Smooth muscle cell (in vitro differentiated cells): ENCODE data around the gene ORMDL2. TPM values are rescaled to one million over a fixed set of nuclear protein-coding genes. Genes with fewer than 3 reads are reported as not detected.

Experiments
- DNase-seq: peaks from one replicate; lab custom pipeline; 2025; ENCODE audit not compliant: unreplicated experiment; lab: John Stamatoyannopoulos, UW
- H2AFZ ChIP-seq: fragments of 200-600 bp; sonication (generic); 2 replicates; pipeline ENCODE4 v1.6.0; 2016; ENCODE audit warnings: antibody characterized with exemption, low read depth, mild to moderate bottlenecking
- H3F3A ChIP-seq: fragments of 200-600 bp; sonication (generic); 2 replicates; pipeline ENCODE4 v1.6.0; 2017; ENCODE audit warnings: antibody characterized with exemption, low read depth
- H3K27ac ChIP-seq: fragments of 200-600 bp; sonication (generic); 2 replicates; pipeline ENCODE4 v1.5.1; 2016; ENCODE audit warnings: low read depth, mild to moderate bottlenecking
- H3K27me3 ChIP-seq: fragments of 200-600 bp; sonication (generic); 2 replicates; pipeline ENCODE4 v1.6.1; 2016; ENCODE audit warnings: low read depth, mild to moderate bottlenecking
- H3K36me3 ChIP-seq: fragments of 200-600 bp; sonication (generic); 2 replicates; pipeline ENCODE4 v1.5.1; 2016; ENCODE audit warnings: low read depth
- H3K4me1 ChIP-seq: fragments of 200-600 bp; sonication (generic); 2 replicates; pipeline ENCODE4 v1.5.1; 2016; ENCODE audit warnings: low read depth
- H3K4me2 ChIP-seq: fragments of 200-600 bp; sonication (generic); 2 replicates; pipeline ENCODE4 v1.6.0; 2016; ENCODE audit warnings: mild to moderate bottlenecking
- H3K4me3 ChIP-seq: fragments of 200-600 bp; sonication (generic); 2 replicates; pipeline ENCODE4 v1.5.1; 2016; ENCODE audit warnings: mild to moderate bottlenecking
- H3K79me2 ChIP-seq: fragments of 200-600 bp; sonication (generic); 2 replicates; pipeline ENCODE4 v1.6.0; 2016; ENCODE audit warnings: low read depth, mild to moderate bottlenecking
- H3K9ac ChIP-seq: fragments of 200-600 bp; sonication (generic); 2 replicates; pipeline ENCODE4 v1.6.0; 2016; ENCODE audit warnings: low read depth
- H3K9me3 ChIP-seq: fragments of 200-600 bp; sonication (generic); replicated peaks from 2 replicates; pipeline ENCODE4 v1.5.1; 2016; ENCODE audit warnings: low read depth
- H4K20me1 ChIP-seq: fragments of 200-600 bp; sonication (generic); 2 replicates; pipeline ENCODE4 v1.6.0; 2016; ENCODE audit warnings: low read depth
- CTCF ChIP-seq: fragments of 200-600 bp; sonication (generic); IDR thresholded peaks from 2 replicates; pipeline ENCODE4 v1.5.1; 2017; ENCODE audit warnings: borderline replicate concordance, mild to moderate bottlenecking, antibody characterized with exemption; ENCODE audit not compliant: insufficient read depth, poor library complexity, severe bottlenecking
- WGBS: methylation state at CpG from one replicate; pipeline ENCODE4 v1.1.7; 2016; ENCODE audit warnings: low lambda C conversion rate; 5-methylcytosine and 5-hydroxymethylcytosine counted together
- polyA plus RNA-seq: library from polyadenylated mRNA; unstranded; fragments of >200 nt; fragmentation: Nextera tagmentation; extraction: Ambion mirVana; gene quantifications from 2 replicates; pipeline ENCODE4 v1.2.1, GENCODE V29; 2016
- total RNA-seq: library from RNA; depleted of rRNA; stranded (reverse); fragments of >200 nt; gene quantifications from 2 replicates; pipeline ENCODE4 v1.2.3, GENCODE V29; 2014

ORMDL2 gene
- total and polyA plus RNA-seq, 2 experiments from 2014 or later = 32.5 to 79.5 TPM

GRCh38 chr12:55795950-55796349 lies 21.9 kb upstream of the ORMDL2 start:
- TF ChIP-seq CTCF = no peak
- Histone ChIP-seq H2AFZ (no peak overlapping the region), H3K9me3 (no peaks in the 10 kb centered on the region), H3K4me1 (no peaks in the 10 kb centered on the region), H3K27me3 (no peaks in the 10 kb centered on the region), H3K27ac (no peak overlapping the region), H3K9ac (no peak overlapping the region), H3K79me2 (peaks cover 76% of the 10 kb centered on the region), H3K4me2 (no peak overlapping the region), H4K20me1 (peaks cover 53% of the 10 kb centered on the region), H3K4me3 (no peak overlapping the region), H3K36me3 (peaks cover 42% of the 10 kb centered on the region), H3F3A (no peaks in the 10 kb centered on the region)
- no peak for DNase-seq

- DNase-seq = no peak
- 58% methylated on average over 5 of the region's 5 CpGs for WGBS
- H3K27ac ChIP-seq = no peak overlapping the region
- no peak overlapping the region for H3K4me2 ChIP-seq
- H3F3A ChIP-seq = no peaks in the 10 kb centered on the region
- H3K9me3 ChIP-seq = no peaks in the 10 kb centered on the region
- peaks cover 77% of the 10 kb centered on the region for H3K79me2 ChIP-seq
- peaks cover 42% of the 10 kb centered on the region for H3K36me3 ChIP-seq
- H3K9ac ChIP-seq = no peak overlapping the region
- no peak overlapping the region for H2AFZ ChIP-seq
- TF ChIP-seq CTCF = peak; percentile 42
- no peaks in the 10 kb centered on the region for H3K27me3 ChIP-seq
- no peak overlapping the region for H3K4me3 ChIP-seq
- H3K4me1 ChIP-seq = no peaks in the 10 kb centered on the region
- peaks cover 53% of the 10 kb centered on the region for H4K20me1 ChIP-seq
Measured at GRCh38 chr12:55797068-55797467, 20.8 kb upstream of the ORMDL2 start.

DNA sequence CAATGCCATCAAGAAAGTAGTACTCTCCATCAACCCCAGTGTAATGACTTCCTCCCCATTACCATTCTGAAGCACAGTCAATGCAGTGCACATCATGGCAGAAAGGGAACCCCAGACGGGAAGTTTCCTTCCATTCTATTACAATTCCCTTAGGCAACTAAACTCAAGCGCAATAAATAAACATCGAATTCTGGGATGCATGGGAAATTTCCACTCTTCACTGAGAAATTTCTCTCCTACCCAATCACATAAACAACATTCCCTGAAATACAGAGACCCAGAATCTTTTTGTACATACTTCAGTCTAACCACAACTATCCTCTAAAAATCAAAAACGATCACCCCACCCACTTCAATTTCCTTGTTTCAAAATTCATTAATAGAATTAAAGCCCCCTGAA lies 20.3 kb upstream of the ORMDL2 start:
- H3K36me3 ChIP-seq = peaks cover 42% of the 10 kb centered on the region
- no peaks in the 10 kb centered on the region for H3K27me3 ChIP-seq
- H4K20me1 ChIP-seq = peaks cover 54% of the 10 kb centered on the region
- H3K9me3 ChIP-seq = no peaks in the 10 kb centered on the region
- H3F3A ChIP-seq = no peaks in the 10 kb centered on the region
- peaks cover 80% of the 10 kb centered on the region for H3K79me2 ChIP-seq
- DNase-seq = no peak
- no peaks in the 10 kb centered on the region for H3K4me1 ChIP-seq
- no peak overlapping the region for H3K4me2 ChIP-seq
- no peak for TF ChIP-seq CTCF
- no peak overlapping the region for H3K9ac ChIP-seq
- no peak overlapping the region for H3K4me3 ChIP-seq
- 87% methylated on average over 4 of the region's 4 CpGs for WGBS
- H3K27ac ChIP-seq = no peak overlapping the region
- no peak overlapping the region for H2AFZ ChIP-seq

DNA sequence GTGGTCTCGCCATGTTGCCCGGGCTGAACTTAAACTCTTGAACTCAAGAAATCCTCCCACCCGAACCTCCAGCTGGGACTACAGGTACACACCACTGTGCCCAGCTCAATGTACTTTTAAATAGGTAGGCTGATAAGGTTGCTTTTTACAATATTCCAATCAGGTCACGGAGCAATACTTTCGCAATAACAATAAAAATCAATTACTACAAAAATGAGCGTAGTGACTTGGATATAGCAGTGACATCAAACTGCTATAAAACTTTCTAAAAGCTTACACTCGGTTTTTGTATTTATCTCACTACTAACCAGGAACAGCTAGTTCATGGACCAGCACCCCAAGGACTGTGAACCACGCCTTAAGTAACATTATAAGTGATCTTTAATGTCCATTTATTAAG lies 10.9 kb upstream of the ORMDL2 start:
- H3K9me3 ChIP-seq = no peaks in the 10 kb centered on the region
- H3K36me3 ChIP-seq = peaks cover 3% of the 10 kb centered on the region
- H3K4me3 ChIP-seq = no peak overlapping the region
- H3K27ac ChIP-seq = no peak overlapping the region
- no peak for DNase-seq
- H3K27me3 ChIP-seq = no peaks in the 10 kb centered on the region
- H3K79me2 ChIP-seq = peaks cover 98% of the 10 kb centered on the region
- no peak overlapping the region for H3K4me2 ChIP-seq
- no peak overlapping the region for H3K9ac ChIP-seq
- H3K4me1 ChIP-seq = no peaks in the 10 kb centered on the region
- TF ChIP-seq CTCF = no peak
- H3F3A ChIP-seq = no peaks in the 10 kb centered on the region
- 97% methylated on average over 8 of the region's 8 CpGs for WGBS
- H4K20me1 ChIP-seq = peaks cover 97% of the 10 kb centered on the region
- H2AFZ ChIP-seq = no peak overlapping the region
